ENCODE measurements around the gene ZNF653. TPM values are rescaled to one million over a fixed set of nuclear protein-coding genes. Genes with fewer than 3 reads are reported as not detected.

Gene ZNF653
- total RNA-seq, 2 donors from 2014 or later = 12.3 to 12.6 TPM

DNA sequence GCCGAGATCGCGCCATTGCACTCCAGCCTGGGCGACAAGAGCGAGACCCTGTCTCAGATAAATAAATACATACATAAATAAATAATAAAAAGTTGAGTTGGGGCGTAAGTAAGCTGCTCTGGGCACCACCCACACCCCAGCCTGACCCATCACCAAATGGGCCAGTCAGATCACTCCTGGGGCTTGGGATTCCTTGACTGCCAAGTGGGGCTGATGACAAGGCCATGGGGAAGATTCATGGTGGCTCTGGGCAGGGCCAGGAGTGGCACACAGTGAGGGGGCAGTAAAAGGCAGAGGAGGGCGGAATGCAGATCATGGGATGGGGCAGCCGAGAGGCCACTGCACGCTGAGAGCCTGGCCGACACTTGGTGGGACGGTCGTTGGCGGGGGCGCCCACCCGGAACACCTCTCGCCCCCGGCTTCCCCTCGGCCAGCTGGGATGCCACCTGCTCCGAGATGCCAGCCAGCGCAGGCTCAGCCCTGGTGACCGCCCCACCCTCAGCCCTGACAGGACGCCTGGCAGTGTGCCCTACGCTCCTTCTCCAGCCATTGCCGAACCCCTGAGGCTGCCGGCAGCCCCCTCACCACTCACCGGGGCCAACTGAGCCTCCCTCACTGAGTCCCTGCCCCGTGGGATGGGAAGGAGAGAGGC lies 10.9 kb downstream of the ZNF653 start:
- no peaks in the 10 kb centered on the region for H3K27me3 Mint-ChIP-seq (ENCODE audit: insufficient read depth)
- Histone ChIP-seq H3K9me3 (ENCODE audit: control insufficient read depth, low read length) (no peaks in the 10 kb centered on the region), H3K36me3 (ENCODE audit: control insufficient read depth, insufficient read depth, low read length) (no peaks in the 10 kb centered on the region), H3K27me3 (ENCODE audit: control insufficient read depth, insufficient read depth, low read length, poor library complexity, severe bottlenecking) (no peaks in the 10 kb centered on the region), H3K4me1 (ENCODE audit: control insufficient read depth, insufficient read depth, low read length) (no peaks in the 10 kb centered on the region), H3K27ac (ENCODE audit: low read depth, low read length) (no peak overlapping the region), H3K4me3 (ENCODE audit: low read length) (no peak overlapping the region), H3K9ac (ENCODE audit: extremely low read depth, low read length, poor library complexity, severe bottlenecking) (no peak overlapping the region)
- H3K9me3 Mint-ChIP-seq = no peaks in the 10 kb centered on the region
- WGBS, 2 experiments (ENCODE audit: insufficient coverage in 1 of 2, insufficient read length in 1 of 2) = 93 to 96% methylated on average over 7 to 23 of the region's 27 CpGs
- no peak overlapping the region for H3K4me3 Mint-ChIP-seq
- DNase-seq = no peak
- no peak overlapping the region for H3K27ac Mint-ChIP-seq
- H3K36me3 Mint-ChIP-seq (ENCODE audit: low read depth) = peaks cover 32% of the 10 kb centered on the region
- H3K4me1 Mint-ChIP-seq = peaks cover 4% of the 10 kb centered on the region
- TF ChIP-seq, protein P1, sequence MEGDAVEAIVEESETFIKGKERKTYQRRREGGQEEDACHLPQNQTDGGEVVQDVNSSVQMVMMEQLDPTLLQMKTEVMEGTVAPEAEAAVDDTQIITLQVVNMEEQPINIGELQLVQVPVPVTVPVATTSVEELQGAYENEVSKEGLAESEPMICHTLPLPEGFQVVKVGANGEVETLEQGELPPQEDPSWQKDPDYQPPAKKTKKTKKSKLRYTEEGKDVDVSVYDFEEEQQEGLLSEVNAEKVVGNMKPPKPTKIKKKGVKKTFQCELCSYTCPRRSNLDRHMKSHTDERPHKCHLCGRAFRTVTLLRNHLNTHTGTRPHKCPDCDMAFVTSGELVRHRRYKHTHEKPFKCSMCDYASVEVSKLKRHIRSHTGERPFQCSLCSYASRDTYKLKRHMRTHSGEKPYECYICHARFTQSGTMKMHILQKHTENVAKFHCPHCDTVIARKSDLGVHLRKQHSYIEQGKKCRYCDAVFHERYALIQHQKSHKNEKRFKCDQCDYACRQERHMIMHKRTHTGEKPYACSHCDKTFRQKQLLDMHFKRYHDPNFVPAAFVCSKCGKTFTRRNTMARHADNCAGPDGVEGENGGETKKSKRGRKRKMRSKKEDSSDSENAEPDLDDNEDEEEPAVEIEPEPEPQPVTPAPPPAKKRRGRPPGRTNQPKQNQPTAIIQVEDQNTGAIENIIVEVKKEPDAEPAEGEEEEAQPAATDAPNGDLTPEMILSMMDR (conservative IDR thresholded peaks at IDR 0.05) = no peak

- H3K4me3 ChIP-seq (ENCODE audit: low read length) = no peak overlapping the region
- Mint-ChIP-seq H3K4me1 (peaks cover 4% of the 10 kb centered on the region), H3K9me3 (no peaks in the 10 kb centered on the region), H3K27me3 (ENCODE audit: insufficient read depth) (no peaks in the 10 kb centered on the region), H3K27ac (no peak overlapping the region), H3K36me3 (ENCODE audit: low read depth) (peaks cover 32% of the 10 kb centered on the region), H3K4me3 (no peak overlapping the region)
- no peak overlapping the region for H3K9ac ChIP-seq (ENCODE audit: extremely low read depth, low read length, poor library complexity, severe bottlenecking)
- no peaks in the 10 kb centered on the region for H3K36me3 ChIP-seq (ENCODE audit: control insufficient read depth, insufficient read depth, low read length)
- TF ChIP-seq, protein P1 (conservative IDR thresholded peaks at IDR 0.05) = no peak
- no peaks in the 10 kb centered on the region for H3K9me3 ChIP-seq (ENCODE audit: control insufficient read depth, low read length)
- DNase-seq = no peak
- no peak overlapping the region for H3K27ac ChIP-seq (ENCODE audit: low read depth, low read length)
- no peaks in the 10 kb centered on the region for H3K4me1 ChIP-seq (ENCODE audit: control insufficient read depth, insufficient read depth, low read length)
- no peaks in the 10 kb centered on the region for H3K27me3 ChIP-seq (ENCODE audit: control insufficient read depth, insufficient read depth, low read length, poor library complexity, severe bottlenecking)
- WGBS, 2 experiments (ENCODE audit: insufficient coverage in 1 of 2, insufficient read length in 1 of 2) = 91 to 100% methylated on average over 5 to 7 of the region's 7 CpGs
Measured at GRCh38 chr19:11489378-11489777, 16.3 kb downstream of the ZNF653 start.

GRCh38 chr19:11486661-11487503 lies 18.8 kb downstream of the ZNF653 start:
- Mint-ChIP-seq H3K4me3 (no peak overlapping the region), H3K27ac (no peak overlapping the region), H3K27me3 (ENCODE audit: insufficient read depth) (peaks cover 14% of the 10 kb centered on the region), H3K4me1 (peaks cover 4% of the 10 kb centered on the region), H3K36me3 (ENCODE audit: low read depth) (peaks cover 29% of the 10 kb centered on the region), H3K9me3 (no peaks in the 10 kb centered on the region)
- WGBS, 2 experiments (ENCODE audit: insufficient coverage in 1 of 2, insufficient read length in 1 of 2) = 92 to 97% methylated on average over 33 to 45 of the region's 45 CpGs
- no peaks in the 10 kb centered on the region for H3K9me3 ChIP-seq (ENCODE audit: control insufficient read depth, low read length)
- H3K36me3 ChIP-seq (ENCODE audit: control insufficient read depth, insufficient read depth, low read length) = no peaks in the 10 kb centered on the region
- TF ChIP-seq, protein P1 (conservative IDR thresholded peaks at IDR 0.05) = no peak
- no peaks in the 10 kb centered on the region for H3K4me1 ChIP-seq (ENCODE audit: control insufficient read depth, insufficient read depth, low read length)
- H3K27ac ChIP-seq (ENCODE audit: low read depth, low read length) = no peak overlapping the region
- no peak overlapping the region for H3K4me3 ChIP-seq (ENCODE audit: low read length)
- DNase-seq = no peak
- peaks cover 13% of the 10 kb centered on the region for H3K27me3 ChIP-seq (ENCODE audit: control insufficient read depth, insufficient read depth, low read length, poor library complexity, severe bottlenecking)
- H3K9ac ChIP-seq (ENCODE audit: extremely low read depth, low read length, poor library complexity, severe bottlenecking) = no peak overlapping the region

All from endodermal cell (in vitro differentiated cells).